HCT116 (cell line): ENCODE results near the gene SETD2.

Experiments used
- EZH2phosphoT487 ChIP-seq: fragments of 200-600 bp; IDR thresholded peaks from 2 replicates; pipeline ENCODE4 v1.6.1; 2018; ENCODE audit warnings: antibody characterized with exemption, borderline replicate concordance
- JUND ChIP-seq: IDR thresholded peaks from 2 replicates; pipeline ENCODE4 v1.6.1; 2012
- POLR2A ChIP-seq: IDR thresholded peaks from 2 replicates; pipeline ENCODE4 v1.7.0; 2011; ENCODE audit warnings: borderline replicate concordance; ENCODE audit not compliant: insufficient read depth, insufficient read length; ENCODE audit errors: extremely low read depth
- POLR2AphosphoS5 ChIP-seq: IDR thresholded peaks from 2 replicates; pipeline ENCODE4 v1.6.1; 2011; ENCODE audit warnings: mild to moderate bottlenecking, low read depth, low read length, moderate library complexity
- SP1 ChIP-seq: IDR thresholded peaks from 2 replicates; pipeline ENCODE4 v1.6.1; 2012; ENCODE audit warnings: low read depth
- SRF ChIP-seq: IDR thresholded peaks from 2 replicates; pipeline ENCODE4 v1.6.1; 2012; ENCODE audit warnings: low read depth
- ZNF274 ChIP-seq: fragments of 200-500 bp; sonication (Bioruptor generic); IDR thresholded peaks from 2 replicates; pipeline ENCODE4 v1.6.1; 2014; ENCODE audit warnings: mild to moderate bottlenecking, low read depth, low read length, inconsistent platforms
- TF ChIP-seq, protein P1 (sequence below), 3 experiments: fragments of 200-600 bp in 1 of 3; sonication (generic) in 1 of 3; IDR thresholded peaks in 2 of 3; conservative IDR thresholded peaks in 1 of 3; 2 replicates each; pipeline ENCODE4 v1.5.1; 2012 to 2017; ENCODE audit warnings: low read depth in 2 of 3, low read length in 2 of 3, antibody characterized with exemption in 1 of 3, borderline replicate concordance in 1 of 3, control low read depth in 1 of 3, mild to moderate bottlenecking in 1 of 3, mixed read lengths in 1 of 3, mixed run types in 1 of 3, moderate library complexity in 1 of 3; ENCODE audit not compliant: insufficient read depth in 1 of 3
- TF ChIP-seq, protein P2 (sequence below): IDR thresholded peaks from 2 replicates; pipeline ENCODE4 v1.6.1; 2012
- TF ChIP-seq, protein P3 (sequence below): IDR thresholded peaks from 2 replicates; pipeline ENCODE4 v1.6.1; 2012; ENCODE audit warnings: low read depth

GRCh38 chr3:47013231-47013630 is 150.7 kb downstream of the SETD2 start:
- TF ChIP-seq ZNF274 = no peak
- TF ChIP-seq, protein P1, sequence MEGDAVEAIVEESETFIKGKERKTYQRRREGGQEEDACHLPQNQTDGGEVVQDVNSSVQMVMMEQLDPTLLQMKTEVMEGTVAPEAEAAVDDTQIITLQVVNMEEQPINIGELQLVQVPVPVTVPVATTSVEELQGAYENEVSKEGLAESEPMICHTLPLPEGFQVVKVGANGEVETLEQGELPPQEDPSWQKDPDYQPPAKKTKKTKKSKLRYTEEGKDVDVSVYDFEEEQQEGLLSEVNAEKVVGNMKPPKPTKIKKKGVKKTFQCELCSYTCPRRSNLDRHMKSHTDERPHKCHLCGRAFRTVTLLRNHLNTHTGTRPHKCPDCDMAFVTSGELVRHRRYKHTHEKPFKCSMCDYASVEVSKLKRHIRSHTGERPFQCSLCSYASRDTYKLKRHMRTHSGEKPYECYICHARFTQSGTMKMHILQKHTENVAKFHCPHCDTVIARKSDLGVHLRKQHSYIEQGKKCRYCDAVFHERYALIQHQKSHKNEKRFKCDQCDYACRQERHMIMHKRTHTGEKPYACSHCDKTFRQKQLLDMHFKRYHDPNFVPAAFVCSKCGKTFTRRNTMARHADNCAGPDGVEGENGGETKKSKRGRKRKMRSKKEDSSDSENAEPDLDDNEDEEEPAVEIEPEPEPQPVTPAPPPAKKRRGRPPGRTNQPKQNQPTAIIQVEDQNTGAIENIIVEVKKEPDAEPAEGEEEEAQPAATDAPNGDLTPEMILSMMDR (IDR thresholded peaks at IDR 0.05 in 2 of 3, conservative IDR thresholded peaks at IDR 0.05 in 1 of 3; ENCODE audit: borderline replicate concordance in 1 of 3, insufficient read depth in 1 of 3, low read depth in 2 of 3, low read length in 2 of 3) = no peak
- no peak; the same call in 1 of the 2 replicates for TF ChIP-seq POLR2AphosphoS5
- no peak for TF ChIP-seq JUND
- TF ChIP-seq, protein P2, sequence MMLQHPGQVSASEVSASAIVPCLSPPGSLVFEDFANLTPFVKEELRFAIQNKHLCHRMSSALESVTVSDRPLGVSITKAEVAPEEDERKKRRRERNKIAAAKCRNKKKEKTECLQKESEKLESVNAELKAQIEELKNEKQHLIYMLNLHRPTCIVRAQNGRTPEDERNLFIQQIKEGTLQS = no peak
- TF ChIP-seq SRF = no peak
- TF ChIP-seq POLR2A = no peak
- TF ChIP-seq SP1 = no peak
- TF ChIP-seq, protein P3, sequence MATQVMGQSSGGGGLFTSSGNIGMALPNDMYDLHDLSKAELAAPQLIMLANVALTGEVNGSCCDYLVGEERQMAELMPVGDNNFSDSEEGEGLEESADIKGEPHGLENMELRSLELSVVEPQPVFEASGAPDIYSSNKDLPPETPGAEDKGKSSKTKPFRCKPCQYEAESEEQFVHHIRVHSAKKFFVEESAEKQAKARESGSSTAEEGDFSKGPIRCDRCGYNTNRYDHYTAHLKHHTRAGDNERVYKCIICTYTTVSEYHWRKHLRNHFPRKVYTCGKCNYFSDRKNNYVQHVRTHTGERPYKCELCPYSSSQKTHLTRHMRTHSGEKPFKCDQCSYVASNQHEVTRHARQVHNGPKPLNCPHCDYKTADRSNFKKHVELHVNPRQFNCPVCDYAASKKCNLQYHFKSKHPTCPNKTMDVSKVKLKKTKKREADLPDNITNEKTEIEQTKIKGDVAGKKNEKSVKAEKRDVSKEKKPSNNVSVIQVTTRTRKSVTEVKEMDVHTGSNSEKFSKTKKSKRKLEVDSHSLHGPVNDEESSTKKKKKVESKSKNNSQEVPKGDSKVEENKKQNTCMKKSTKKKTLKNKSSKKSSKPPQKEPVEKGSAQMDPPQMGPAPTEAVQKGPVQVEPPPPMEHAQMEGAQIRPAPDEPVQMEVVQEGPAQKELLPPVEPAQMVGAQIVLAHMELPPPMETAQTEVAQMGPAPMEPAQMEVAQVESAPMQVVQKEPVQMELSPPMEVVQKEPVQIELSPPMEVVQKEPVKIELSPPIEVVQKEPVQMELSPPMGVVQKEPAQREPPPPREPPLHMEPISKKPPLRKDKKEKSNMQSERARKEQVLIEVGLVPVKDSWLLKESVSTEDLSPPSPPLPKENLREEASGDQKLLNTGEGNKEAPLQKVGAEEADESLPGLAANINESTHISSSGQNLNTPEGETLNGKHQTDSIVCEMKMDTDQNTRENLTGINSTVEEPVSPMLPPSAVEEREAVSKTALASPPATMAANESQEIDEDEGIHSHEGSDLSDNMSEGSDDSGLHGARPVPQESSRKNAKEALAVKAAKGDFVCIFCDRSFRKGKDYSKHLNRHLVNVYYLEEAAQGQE = no peak
- TF ChIP-seq EZH2phosphoT487 = no peak
